Esophagus muscularis mucosa (tissue), 4 donors: ENCODE results near the gene TOB2.

Experiments used
- EP300 ChIP-seq: sonication (generic); formaldehyde crosslinking; IDR thresholded peaks from one replicate; pipeline ENCODE4 v1.6.1; 2017; ENCODE audit warnings: antibody characterized with exemption
- POLR2A ChIP-seq: fragments of 450-650 bp; IDR thresholded peaks from one replicate; pipeline ENCODE4 v1.6.1; 2017; ENCODE audit warnings: antibody characterized with exemption, moderate library complexity, mild to moderate bottlenecking, low read depth
- POLR2AphosphoS5 ChIP-seq, 2 donors: sonication (generic); formaldehyde crosslinking; IDR thresholded peaks; one replicate each; pipeline ENCODE4 v1.6.1; 2017; ENCODE audit warnings: antibody characterized with exemption in 2 of 2
- TF ChIP-seq, protein P1 (sequence below), 3 experiments: fragments of 200-600 bp in 2 of 3; fragments of 450-650 bp in 1 of 3; sonication (generic) in 2 of 3; IDR thresholded peaks; one replicate each; pipeline ENCODE4 v1.5.1; 2017 to 2019; ENCODE audit warnings: antibody characterized with exemption in 3 of 3, mild to moderate bottlenecking in 2 of 3, moderate library complexity in 1 of 3

DNA sequence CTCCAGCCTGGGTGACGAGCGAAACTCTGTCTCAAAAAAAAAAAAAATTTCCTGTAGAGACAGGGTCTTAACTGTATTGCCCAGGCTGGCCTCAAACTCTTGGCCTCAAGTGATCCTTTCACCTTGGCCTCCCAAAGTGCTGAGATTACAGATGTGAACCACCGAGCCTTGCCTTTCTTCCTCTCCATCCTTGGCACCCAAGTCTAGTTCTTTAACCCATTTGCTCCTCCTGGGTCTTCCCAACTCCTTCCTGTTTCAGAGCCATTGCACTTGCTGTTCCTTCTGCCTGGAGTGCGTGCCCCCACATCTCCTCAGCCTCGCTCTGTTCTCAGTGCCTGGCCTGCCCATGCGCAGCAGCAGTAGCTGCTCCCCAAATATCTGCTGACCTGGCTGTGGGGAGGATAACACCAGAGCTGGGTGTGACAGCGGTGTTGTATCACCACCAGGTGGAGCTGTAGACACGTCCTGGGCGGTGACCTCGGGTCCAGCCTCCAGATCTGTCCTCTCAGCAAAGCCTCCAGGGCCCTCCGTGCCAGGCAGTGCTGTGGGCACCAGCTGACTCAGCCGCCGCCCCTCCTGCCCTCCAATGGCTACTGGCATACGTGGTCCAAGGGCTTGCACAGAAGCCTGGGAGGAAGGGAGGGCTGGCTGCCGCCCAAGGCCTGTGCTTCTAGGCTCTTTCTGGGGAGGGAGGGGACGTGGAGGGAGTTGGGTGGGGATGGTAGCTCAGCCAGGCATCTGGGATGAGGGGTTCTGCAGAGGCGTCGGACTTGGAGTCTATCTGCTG lies 42.9 kb downstream of the TOB2 start:
- TF ChIP-seq EP300 (no peak), POLR2A (no peak), POLR2AphosphoS5 (IDR thresholded peaks at IDR 0.05) (peak; percentile 90 to 92)
- TF ChIP-seq, protein P1, sequence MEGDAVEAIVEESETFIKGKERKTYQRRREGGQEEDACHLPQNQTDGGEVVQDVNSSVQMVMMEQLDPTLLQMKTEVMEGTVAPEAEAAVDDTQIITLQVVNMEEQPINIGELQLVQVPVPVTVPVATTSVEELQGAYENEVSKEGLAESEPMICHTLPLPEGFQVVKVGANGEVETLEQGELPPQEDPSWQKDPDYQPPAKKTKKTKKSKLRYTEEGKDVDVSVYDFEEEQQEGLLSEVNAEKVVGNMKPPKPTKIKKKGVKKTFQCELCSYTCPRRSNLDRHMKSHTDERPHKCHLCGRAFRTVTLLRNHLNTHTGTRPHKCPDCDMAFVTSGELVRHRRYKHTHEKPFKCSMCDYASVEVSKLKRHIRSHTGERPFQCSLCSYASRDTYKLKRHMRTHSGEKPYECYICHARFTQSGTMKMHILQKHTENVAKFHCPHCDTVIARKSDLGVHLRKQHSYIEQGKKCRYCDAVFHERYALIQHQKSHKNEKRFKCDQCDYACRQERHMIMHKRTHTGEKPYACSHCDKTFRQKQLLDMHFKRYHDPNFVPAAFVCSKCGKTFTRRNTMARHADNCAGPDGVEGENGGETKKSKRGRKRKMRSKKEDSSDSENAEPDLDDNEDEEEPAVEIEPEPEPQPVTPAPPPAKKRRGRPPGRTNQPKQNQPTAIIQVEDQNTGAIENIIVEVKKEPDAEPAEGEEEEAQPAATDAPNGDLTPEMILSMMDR (IDR thresholded peaks at IDR 0.05): peak; percentile 98 to 99 (median 98)
